Activated CD8-positive, alpha-beta T cell treated with anti-CD3 and anti-CD28 coated beads for 36 hours (primary cell): Measurements from ENCODE around the gene ZG16. TPM values are rescaled to one million over a fixed set of nuclear protein-coding genes. Genes with fewer than 3 reads are reported as not detected.

ENCODE experiments used
- ATAC-seq: fragments of 200-7000 bp; cut with Tn5 transposase; one replicate; pipeline ENCODE4 v1.10.0; 2021; ENCODE audit warnings: mild to moderate bottlenecking, moderate library complexity
- CTCF ChIA-PET: fragments of 350-600 bp; sonication (Branson Sonifier 250); formaldehyde crosslinking; loops from one replicate; lab custom pipeline; 2021; ENCODE audit warnings: antibody characterized with exemption; lab: Charles Lee
- POLR2A ChIA-PET: fragments of 350-600 bp; sonication (Branson Sonifier 250); formaldehyde crosslinking; loops from one replicate; lab custom pipeline; 2021; ENCODE audit warnings: antibody characterized with exemption; lab: Charles Lee
- DNase-seq: peaks from one replicate; pipeline ENCODE4 v3.0.0-alpha.2; 2020
- H3K27ac Mint-ChIP-seq: one replicate; pipeline ENCODE4 v1.8.0; 2021; ENCODE audit warnings: mild to moderate bottlenecking, mixed read lengths
- H3K27me3 Mint-ChIP-seq: one replicate; pipeline ENCODE4 v1.8.0; 2021; ENCODE audit warnings: mixed read lengths
- H3K36me3 Mint-ChIP-seq: one replicate; pipeline ENCODE4 v1.8.0; 2021; ENCODE audit warnings: low read depth, mixed read lengths
- H3K4me1 Mint-ChIP-seq: one replicate; pipeline ENCODE4 v1.8.0; 2021; ENCODE audit warnings: low read depth, mixed read lengths
- H3K4me3 Mint-ChIP-seq: one replicate; pipeline ENCODE4 v1.8.0; 2021; ENCODE audit warnings: mild to moderate bottlenecking, moderate library complexity, mixed read lengths
- H3K9me3 Mint-ChIP-seq: one replicate; pipeline ENCODE4 v1.8.0; 2021; ENCODE audit warnings: mixed read lengths
- intact Hi-C: fragments of 100-400 bp; cut with micrococcal nuclease; formaldehyde crosslinking; loops from one replicate; pipeline ENCODE4 v1.10.0; 2022
- total RNA-seq, 2 experiments: library from RNA; stranded (reverse); gene quantifications; one replicate each; pipeline ENCODE4 v1.2.3, GENCODE V29; 2021
- TF ChIP-seq, protein P1 (sequence below): fragments of 200-600 bp; IDR thresholded peaks from one replicate; pipeline ENCODE4 v1.8.0; 2022; ENCODE audit warnings: antibody characterized with exemption, mild to moderate bottlenecking

The ZG16 gene
- total RNA-seq, 2 experiments from 2014 or later = not detected

DNA sequence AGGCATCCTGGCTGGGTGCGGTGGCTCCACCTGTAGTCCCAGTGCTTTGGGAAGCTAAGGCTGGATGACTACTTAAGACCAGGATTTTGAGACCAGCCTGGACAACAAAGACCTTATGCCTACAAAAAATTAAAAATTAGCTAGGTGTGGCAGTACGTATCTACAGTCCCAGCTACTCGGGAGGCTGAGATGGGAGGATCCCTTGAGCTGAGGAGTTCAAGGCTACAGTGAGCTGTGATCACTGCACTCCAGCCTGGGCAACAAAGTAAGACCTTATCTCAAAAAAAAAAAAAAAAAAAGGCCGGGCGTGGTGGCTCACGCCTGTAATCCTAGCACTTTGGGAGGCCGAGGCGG lies 48.3 kb downstream of the ZG16 start:
- DNase-seq = no peak
- ChIA-PET CTCF (interaction anchor here (1.3 to 6.6 kb wide), 8 partner anchors 10 to 147 kb away, joined by 3 to 40 read pairs (median 8); partner anchors contain the start of genes PAGR1 and TAOK2), POLR2A (interaction anchor here (0.6 to 13.9 kb wide), 8 partner anchors 10 to 161 kb away, joined by 3 to 167 read pairs (median 6); partner anchors contain the start of genes KIF22, MAZ, PAGR1 and PRRT2)
- H3K4me3 Mint-ChIP-seq = peak overlapping the region; percentile 66
- no peaks in the 10 kb centered on the region for H3K27me3 Mint-ChIP-seq
- TF ChIP-seq, protein P1, sequence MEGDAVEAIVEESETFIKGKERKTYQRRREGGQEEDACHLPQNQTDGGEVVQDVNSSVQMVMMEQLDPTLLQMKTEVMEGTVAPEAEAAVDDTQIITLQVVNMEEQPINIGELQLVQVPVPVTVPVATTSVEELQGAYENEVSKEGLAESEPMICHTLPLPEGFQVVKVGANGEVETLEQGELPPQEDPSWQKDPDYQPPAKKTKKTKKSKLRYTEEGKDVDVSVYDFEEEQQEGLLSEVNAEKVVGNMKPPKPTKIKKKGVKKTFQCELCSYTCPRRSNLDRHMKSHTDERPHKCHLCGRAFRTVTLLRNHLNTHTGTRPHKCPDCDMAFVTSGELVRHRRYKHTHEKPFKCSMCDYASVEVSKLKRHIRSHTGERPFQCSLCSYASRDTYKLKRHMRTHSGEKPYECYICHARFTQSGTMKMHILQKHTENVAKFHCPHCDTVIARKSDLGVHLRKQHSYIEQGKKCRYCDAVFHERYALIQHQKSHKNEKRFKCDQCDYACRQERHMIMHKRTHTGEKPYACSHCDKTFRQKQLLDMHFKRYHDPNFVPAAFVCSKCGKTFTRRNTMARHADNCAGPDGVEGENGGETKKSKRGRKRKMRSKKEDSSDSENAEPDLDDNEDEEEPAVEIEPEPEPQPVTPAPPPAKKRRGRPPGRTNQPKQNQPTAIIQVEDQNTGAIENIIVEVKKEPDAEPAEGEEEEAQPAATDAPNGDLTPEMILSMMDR = no peak
- peak overlapping the region; percentile 88 for H3K27ac Mint-ChIP-seq
- no peak for ATAC-seq
- H3K36me3 Mint-ChIP-seq = peaks cover 2% of the 10 kb centered on the region
- H3K4me1 Mint-ChIP-seq = peaks cover 67% of the 10 kb centered on the region
- H3K9me3 Mint-ChIP-seq = no peaks in the 10 kb centered on the region
- intact Hi-C loops = no loop called here

DNA sequence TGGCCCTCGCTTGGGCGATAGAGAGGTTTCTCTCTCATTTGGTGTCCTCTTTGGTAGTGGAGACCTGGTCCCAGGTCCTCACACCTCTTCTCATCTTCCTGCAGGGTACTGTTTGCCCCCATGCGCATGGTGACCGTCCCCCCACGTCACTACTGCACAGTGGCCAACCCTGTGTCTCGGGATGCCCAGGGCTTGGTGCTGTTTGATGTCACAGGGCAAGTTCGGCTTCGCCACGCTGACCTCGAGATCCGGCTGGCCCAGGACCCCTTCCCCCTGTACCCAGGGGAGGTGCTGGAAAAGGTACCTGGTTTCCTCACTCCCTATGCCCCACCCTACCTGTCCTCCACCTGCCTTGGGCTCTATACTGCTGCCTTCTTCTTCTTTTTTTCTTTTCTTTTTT lies 52.7 kb downstream of the ZG16 start:
- Mint-ChIP-seq H3K4me3 (no peak overlapping the region), H3K4me1 (peaks cover 45% of the 10 kb centered on the region), H3K27me3 (no peaks in the 10 kb centered on the region), H3K9me3 (no peaks in the 10 kb centered on the region), H3K27ac (no peak overlapping the region), H3K36me3 (peaks cover 16% of the 10 kb centered on the region)
- no peak for DNase-seq
- POLR2A ChIA-PET = no interaction called here
- CTCF ChIA-PET = no interaction called here
- TF ChIP-seq, protein P1 = no peak
- ATAC-seq = no peak
- intact Hi-C loops = no loop called here

DNA sequence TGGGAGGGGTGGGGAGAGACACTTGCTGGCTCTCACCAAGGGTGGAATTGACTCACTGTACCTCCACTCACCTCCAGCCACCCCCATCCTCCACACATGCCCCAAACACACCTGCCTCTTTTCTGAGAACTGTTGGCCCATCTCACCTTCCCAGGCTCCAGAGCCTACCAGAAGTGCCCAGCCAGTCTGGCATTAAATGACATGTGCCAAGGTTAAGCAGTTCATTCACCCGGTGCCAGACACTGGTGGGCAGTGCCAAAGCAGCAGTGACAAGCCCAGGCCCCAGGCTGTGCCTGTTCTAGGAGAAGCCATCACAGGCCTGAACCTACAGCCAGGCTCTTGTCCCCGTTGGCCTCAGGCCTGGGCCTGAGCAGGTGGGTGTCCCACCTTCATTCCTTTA lies 53.4 kb downstream of the ZG16 start:
- Mint-ChIP-seq H3K9me3 (no peaks in the 10 kb centered on the region), H3K4me1 (peaks cover 40% of the 10 kb centered on the region), H3K4me3 (no peak overlapping the region), H3K27ac (no peak overlapping the region), H3K36me3 (peaks cover 16% of the 10 kb centered on the region), H3K27me3 (no peaks in the 10 kb centered on the region)
- intact Hi-C loops = no loop called here
- ChIA-PET POLR2A (no interaction called here), CTCF (no interaction called here)
- no peak for DNase-seq
- TF ChIP-seq, protein P1 = no peak
- ATAC-seq = no peak

Other genes starting within 250 kb of the ZG16 start
- gene SPN, start 115.0 kb upstream of the ZG16 start, total RNA-seq = 100 to 1,000 TPM; 110 to 119 TPM
- gene QPRT, start 99.1 kb upstream of the ZG16 start, total RNA-seq = 10 to 100 TPM in 1 of 2 experiments, 1 to 10 TPM in 1; 9.3 to 11.7 TPM
- 10 to 100 TPM; 22.2 to 22.4 TPM for gene C16orf54, start 32.3 kb upstream of the ZG16 start, total RNA-seq
- gene KIF22, start 12.5 kb downstream of the ZG16 start, total RNA-seq = 100 to 1,000 TPM; 160 to 165 TPM
- gene MAZ, start 28.3 kb downstream of the ZG16 start, total RNA-seq = 100 to 1,000 TPM; 380 to 382 TPM
- gene PRRT2, start 33.9 kb downstream of the ZG16 start, total RNA-seq = 1 to 10 TPM; 1.5 to 2.0 TPM
- 10 to 100 TPM; 26.8 to 29.0 TPM for gene PAGR1, start 37.9 kb downstream of the ZG16 start, total RNA-seq
- 10 to 100 TPM; 32.5 to 33.2 TPM for gene MVP, start 42.2 kb downstream of the ZG16 start, total RNA-seq
- 10 to 100 TPM; 30.2 to 35.4 TPM for gene CDIPT, start 85.0 kb downstream of the ZG16 start, total RNA-seq
- gene SEZ6L2, start 121.3 kb downstream of the ZG16 start, total RNA-seq = under 1 TPM; 0.11 to 0.13 TPM
- 1 to 10 TPM; 2.0 to 2.1 TPM for gene ASPHD1, start 122.2 kb downstream of the ZG16 start, total RNA-seq
- 10 to 100 TPM; 35.2 to 35.3 TPM for gene KCTD13, start 148.0 kb downstream of the ZG16 start, total RNA-seq
- 10 to 100 TPM; 31.9 to 34.9 TPM for gene TMEM219, start 183.8 kb downstream of the ZG16 start, total RNA-seq
- 10 to 100 TPM; 25.0 to 25.9 TPM for gene TAOK2, start 195.6 kb downstream of the ZG16 start, total RNA-seq
- 10 to 100 TPM; 35.2 to 36.4 TPM for gene HIRIP3, start 217.4 kb downstream of the ZG16 start, total RNA-seq
- gene INO80E, start 218.0 kb downstream of the ZG16 start, total RNA-seq = 10 to 100 TPM; 75.9 to 79.1 TPM
- gene DOC2A, start 232.8 kb downstream of the ZG16 start, total RNA-seq = 1 to 10 TPM in 1 of 2 experiments, under 1 TPM in 1; 0.68 to 1.8 TPM
- gene C16orf92, start 244.9 kb downstream of the ZG16 start, total RNA-seq = not detected